ENCODE measurements around the gene PRDM11.

- TF ChIP-seq CTCF (IDR thresholded peaks at IDR 0.05 in 8 of 11, conservative IDR thresholded peaks at IDR 0.05 in 3 of 11) (no peak), POLR2A (IDR thresholded peaks at IDR 0.05) (no peak), POLR2AphosphoS5 (IDR thresholded peaks at IDR 0.05) (no peak)
Observed at GRCh38 chr11:45193695-45194094, 47.3 kb downstream of the PRDM11 start.

Data from spleen (tissue), 7 donors.